Hepatocyte (in vitro differentiated cells): Measurements from ENCODE around the gene AMPD3. TPM values are rescaled to one million over a fixed set of nuclear protein-coding genes. Genes with fewer than 3 reads are reported as not detected.

ENCODE experiments used
- DNase-seq: peaks from one replicate; pipeline ENCODE4 v3.0.0-alpha.2; 2016; ENCODE audit warnings: low spot score
- H2AFZ ChIP-seq: fragments of 200-600 bp; sonication (generic); 2 replicates; pipeline ENCODE4 v1.6.0; 2016; ENCODE audit warnings: antibody characterized with exemption, mild to moderate bottlenecking
- H3K27ac ChIP-seq: fragments of 200-600 bp; sonication (generic); 2 replicates; pipeline ENCODE4 v1.5.1; 2016; ENCODE audit warnings: mild to moderate bottlenecking
- H3K27me3 ChIP-seq: fragments of 200-600 bp; sonication (generic); 2 replicates; pipeline ENCODE4 v1.6.1; 2016
- H3K36me3 ChIP-seq: fragments of 200-600 bp; sonication (generic); replicated peaks from 2 replicates; pipeline ENCODE4 v1.5.1; 2016; ENCODE audit warnings: low read depth; ENCODE audit not compliant: insufficient read depth
- H3K4me1 ChIP-seq: fragments of 200-600 bp; sonication (generic); 2 replicates; pipeline ENCODE4 v1.5.1; 2016; ENCODE audit warnings: mild to moderate bottlenecking, moderate library complexity; ENCODE audit not compliant: insufficient read depth
- H3K4me2 ChIP-seq: fragments of 200-600 bp; sonication (generic); 2 replicates; pipeline ENCODE4 v1.6.0; 2016
- H3K4me3 ChIP-seq: fragments of 200-600 bp; sonication (generic); 2 replicates; pipeline ENCODE4 v1.5.1; 2016; ENCODE audit warnings: mild to moderate bottlenecking
- H3K79me2 ChIP-seq: fragments of 200-600 bp; sonication (generic); 2 replicates; pipeline ENCODE4 v1.6.0; 2017; ENCODE audit warnings: mild to moderate bottlenecking
- H3K9me2 ChIP-seq: fragments of 200-600 bp; sonication (generic); replicated peaks from 2 replicates; pipeline ENCODE4 v1.6.0; 2017; ENCODE audit warnings: mild to moderate bottlenecking; ENCODE audit not compliant: insufficient read depth
- H3K9me3 ChIP-seq: fragments of 200-600 bp; sonication (generic); 2 replicates; pipeline ENCODE4 v1.5.1; 2016; ENCODE audit warnings: low read depth, mild to moderate bottlenecking
- H4K20me1 ChIP-seq: fragments of 200-600 bp; sonication (generic); 2 replicates; pipeline ENCODE4 v1.6.0; 2016; ENCODE audit warnings: mild to moderate bottlenecking; ENCODE audit not compliant: insufficient read depth, poor library complexity, severe bottlenecking
- CTCF ChIP-seq: fragments of 200-600 bp; sonication (generic); IDR thresholded peaks from 2 replicates; pipeline ENCODE4 v1.5.1; 2016; ENCODE audit warnings: antibody characterized with exemption, mild to moderate bottlenecking; ENCODE audit not compliant: poor library complexity
- EZH2 ChIP-seq: fragments of 200-600 bp; sonication (generic); IDR thresholded peaks from 2 replicates; pipeline ENCODE4 v1.6.1; 2016; ENCODE audit warnings: antibody characterized with exemption, mild to moderate bottlenecking, borderline replicate concordance
- EZH2phosphoT487 ChIP-seq: fragments of 200-600 bp; sonication (generic); IDR thresholded peaks from one replicate; pipeline ENCODE4 v1.6.1; 2018; ENCODE audit warnings: antibody characterized with exemption, mild to moderate bottlenecking, low read depth, moderate library complexity; ENCODE audit not compliant: unreplicated experiment, severe bottlenecking
- WGBS: methylation state at CpG from one replicate; pipeline ENCODE4 v1.1.6; 2016; ENCODE audit warnings: low lambda C conversion rate; ENCODE audit errors: missing lambda C conversion rate; 5-methylcytosine and 5-hydroxymethylcytosine counted together
- polyA plus RNA-seq: library from polyadenylated mRNA; unstranded; fragments of >200 nt; fragmentation: Nextera tagmentation; extraction: Ambion mirVana; gene quantifications from 2 replicates; pipeline ENCODE4 v1.2.1, GENCODE V29; 2016
- total RNA-seq: library from RNA; depleted of rRNA; stranded (reverse); fragments of >200 nt; gene quantifications from 2 replicates; pipeline ENCODE4 v1.2.3, GENCODE V29; 2014

Gene AMPD3
- total and polyA plus RNA-seq, 2 experiments from 2014 or later = 1.8 to 4.1 TPM

- no peak for DNase-seq
- Histone ChIP-seq H3K9me2 (no peaks in the 10 kb centered on the region), H3K27me3 (no peaks in the 10 kb centered on the region), H3K79me2 (no peaks in the 10 kb centered on the region), H3K9me3 (no peaks in the 10 kb centered on the region), H4K20me1 (no peaks in the 10 kb centered on the region), H3K4me3 (no peak overlapping the region), H2AFZ (no peak overlapping the region), H3K4me1 (no peaks in the 10 kb centered on the region), H3K27ac (no peak overlapping the region), H3K4me2 (no peak overlapping the region), H3K36me3 (no peaks in the 10 kb centered on the region)
- WGBS = 95% methylated on average over 8 of the region's 8 CpGs
- no peak for TF ChIP-seq CTCF
- TF ChIP-seq EZH2 = no peak
- TF ChIP-seq EZH2phosphoT487 = no peak
Observed at GRCh38 chr11:10477690-10478046, 22.6 kb downstream of the AMPD3 start.

- H3K27me3 ChIP-seq = no peaks in the 10 kb centered on the region
- 63% methylated on average over 3 of the region's 3 CpGs for WGBS
- H3K4me2 ChIP-seq = no peak overlapping the region
- TF ChIP-seq CTCF = no peak
- no peak for TF ChIP-seq EZH2
- no peak for TF ChIP-seq EZH2phosphoT487
- H3K79me2 ChIP-seq = no peaks in the 10 kb centered on the region
- H2AFZ ChIP-seq = no peak overlapping the region
- no peak for DNase-seq
- no peaks in the 10 kb centered on the region for H3K9me3 ChIP-seq
- H3K27ac ChIP-seq = no peak overlapping the region
- no peaks in the 10 kb centered on the region for H3K36me3 ChIP-seq
- H4K20me1 ChIP-seq = no peaks in the 10 kb centered on the region
- H3K4me3 ChIP-seq = no peak overlapping the region
- H3K4me1 ChIP-seq = no peaks in the 10 kb centered on the region
- no peaks in the 10 kb centered on the region for H3K9me2 ChIP-seq
Observed at GRCh38 chr11:10478066-10478465, 23.0 kb downstream of the AMPD3 start.

- no peaks in the 10 kb centered on the region for H3K36me3 ChIP-seq
- 97% methylated on average over 16 of the region's 16 CpGs for WGBS
- DNase-seq = no peak
- H3K79me2 ChIP-seq = no peaks in the 10 kb centered on the region
- H4K20me1 ChIP-seq = no peaks in the 10 kb centered on the region
- no peak overlapping the region for H2AFZ ChIP-seq
- TF ChIP-seq EZH2phosphoT487 (no peak), EZH2 (no peak), CTCF (no peak)
- no peak overlapping the region for H3K4me2 ChIP-seq
- H3K27ac ChIP-seq = no peak overlapping the region
- no peaks in the 10 kb centered on the region for H3K4me1 ChIP-seq
- no peaks in the 10 kb centered on the region for H3K9me3 ChIP-seq
- H3K9me2 ChIP-seq = no peaks in the 10 kb centered on the region
- H3K4me3 ChIP-seq = no peak overlapping the region
- H3K27me3 ChIP-seq = no peaks in the 10 kb centered on the region
Observed at GRCh38 chr11:10478574-10479550, 23.8 kb downstream of the AMPD3 start.
